Right lobe of liver (tissue), 6 donors: ENCODE measurements around the gene ONECUT2. TPM values are rescaled to one million over a fixed set of nuclear protein-coding genes. Genes with fewer than 3 reads are reported as not detected.
A peak's percentile ranks its signal among the peaks of the same experiment; 100 is the strongest.

Source experiments
- ATAC-seq, 4 donors: fragments of 200-7000 bp; cut with Tn5 transposase; one replicate each; pipeline ENCODE4 v1.9.1; 2020; ENCODE audit warnings: mild to moderate bottlenecking in 4 of 4, moderate library complexity in 4 of 4
- DNase-seq, 3 donors: peaks; one replicate each; pipeline ENCODE4 v3.0.0-alpha.2; 2020
- H3K27ac ChIP-seq, 3 donors: fragments of 200-600 bp; one replicate each; pipeline ENCODE4 v1.8.0; 2022
- H3K27me3 ChIP-seq, 2 donors: fragments of 200-600 bp; one replicate each; pipeline ENCODE4 v1.8.0; 2022
- H3K36me3 ChIP-seq, 4 donors: fragments of 200-600 bp; sonication (generic) in 1 of 4; one replicate each; pipeline versions ENCODE4 v1.5.1 to v1.8.0; 2017 to 2022; ENCODE audit warnings: control low read depth in 1 of 4
- H3K4me1 ChIP-seq, 4 donors: fragments of 200-600 bp; sonication (generic) in 1 of 4; one replicate each; pipeline versions ENCODE4 v1.5.1 to v1.8.0; 2017 to 2022; ENCODE audit warnings: control low read depth in 1 of 4
- H3K4me3 ChIP-seq, 3 donors: fragments of 200-600 bp; one replicate each; pipeline ENCODE4 v1.8.0; 2022
- H3K9me3 ChIP-seq, 4 donors: fragments of 200-600 bp; sonication (generic) in 1 of 4; one replicate each; pipeline versions ENCODE4 v1.5.1 to v1.8.0; 2017 to 2022; ENCODE audit warnings: control low read depth in 1 of 4
- POLR2A ChIP-seq: fragments of 450-650 bp; IDR thresholded peaks from one replicate; pipeline ENCODE4 v1.6.1; 2017; ENCODE audit warnings: antibody characterized with exemption, mild to moderate bottlenecking
- WGBS: methylation state at CpG from one replicate; pipeline ENCODE4 v1.1.6; 2018; ENCODE audit warnings: low coverage, low lambda C conversion rate; ENCODE audit not compliant: insufficient coverage; ENCODE audit errors: missing lambda C conversion rate; 5-methylcytosine and 5-hydroxymethylcytosine counted together
- intact Hi-C, 2 donors: fragments of 100-400 bp; cut with DNase I; formaldehyde crosslinking; loops; one replicate each; pipeline versions ENCODE4 v1.11.2 to v1.14.1; 2022
- total RNA-seq, 6 experiments: library from RNA; depleted of rRNA in 2 of 6; stranded (reverse); fragments of >200 nt in 2 of 6; fragmentation: NEBNext Ultra II Directional in 3 of 6; extraction: Animal tissue kit (Norgen Biotek cat#: 25700) in 3 of 6; gene quantifications; one replicate each; pipeline versions ENCODE4 v1.1.0 to v1.2.4, GENCODE V29; 2016 to 2023
- TF ChIP-seq, protein P1 (sequence below), 4 donors: fragments of 200-600 bp in 3 of 4; fragments of 450-650 bp in 1 of 4; IDR thresholded peaks; one replicate each; pipeline versions ENCODE4 v1.5.1 to v1.8.0; 2016 to 2022; ENCODE audit warnings: antibody characterized with exemption in 4 of 4, mild to moderate bottlenecking in 2 of 4
- donor health status: DM: no; HTN: yes; CAD: no.
- donor health status: DM: no; HTN: no; CAD: no.
- donor health status: DM: no; HTN: no; CAD: no.
- donor health status: DM: no; HTN: yes; CAD: no.
- donor health status: DM: no; HTN: yes; CAD: no.

Gene ONECUT2
- total RNA-seq, 6 experiments from 2014 or later, result 7.7 to 25.8 (median 14.2) TPM

- Histone ChIP-seq H3K27ac (no peak overlapping the region), H3K4me3 (no peak overlapping the region), H3K36me3 (no peaks in the 10 kb centered on the region), H3K9me3 (no peaks in the 10 kb centered on the region), H3K4me1 (peaks cover 0 to 38% (median 10%) of the 10 kb centered on the region in 4 donors), H3K27me3 (no peaks in the 10 kb centered on the region)
- DNase-seq (no peak), ATAC-seq (no peak)
- intact Hi-C loops, result no loop called here
- 65% methylated on average over 2 of the region's 4 CpGs for WGBS
- TF ChIP-seq POLR2A, result no peak
- TF ChIP-seq, protein P1, sequence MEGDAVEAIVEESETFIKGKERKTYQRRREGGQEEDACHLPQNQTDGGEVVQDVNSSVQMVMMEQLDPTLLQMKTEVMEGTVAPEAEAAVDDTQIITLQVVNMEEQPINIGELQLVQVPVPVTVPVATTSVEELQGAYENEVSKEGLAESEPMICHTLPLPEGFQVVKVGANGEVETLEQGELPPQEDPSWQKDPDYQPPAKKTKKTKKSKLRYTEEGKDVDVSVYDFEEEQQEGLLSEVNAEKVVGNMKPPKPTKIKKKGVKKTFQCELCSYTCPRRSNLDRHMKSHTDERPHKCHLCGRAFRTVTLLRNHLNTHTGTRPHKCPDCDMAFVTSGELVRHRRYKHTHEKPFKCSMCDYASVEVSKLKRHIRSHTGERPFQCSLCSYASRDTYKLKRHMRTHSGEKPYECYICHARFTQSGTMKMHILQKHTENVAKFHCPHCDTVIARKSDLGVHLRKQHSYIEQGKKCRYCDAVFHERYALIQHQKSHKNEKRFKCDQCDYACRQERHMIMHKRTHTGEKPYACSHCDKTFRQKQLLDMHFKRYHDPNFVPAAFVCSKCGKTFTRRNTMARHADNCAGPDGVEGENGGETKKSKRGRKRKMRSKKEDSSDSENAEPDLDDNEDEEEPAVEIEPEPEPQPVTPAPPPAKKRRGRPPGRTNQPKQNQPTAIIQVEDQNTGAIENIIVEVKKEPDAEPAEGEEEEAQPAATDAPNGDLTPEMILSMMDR (IDR thresholded peaks at IDR 0.05), result no peak
Observed at GRCh38 chr18:57426187-57426586, 9.0 kb upstream of the ONECUT2 start.

GRCh38 chr18:57427429-57428201, 7.6 kb upstream of the ONECUT2 start:
- peak; percentile 58 to 69 (median 67) for DNase-seq
- Histone ChIP-seq H3K27ac (peak overlapping the region in 2 of 3 donors; percentile 78 to 83), H3K36me3 (no peaks in the 10 kb centered on the region), H3K4me1 (peaks cover 0 to 27% (median 4%) of the 10 kb centered on the region in 4 donors), H3K4me3 (peak overlapping the region in 2 of 3 donors; percentile 19 to 52), H3K9me3 (no peaks in the 10 kb centered on the region), H3K27me3 (no peaks in the 10 kb centered on the region)
- intact Hi-C loops, result no loop called here
- peak; percentile 87 for TF ChIP-seq POLR2A
- TF ChIP-seq, protein P1 (IDR thresholded peaks at IDR 0.05), result no peak
- peak; percentile 62 to 73 (median 66) for ATAC-seq
- 19% methylated on average over 2 of the region's 80 CpGs for WGBS

GRCh38 chr18:57428221-57429150, 6.7 kb upstream of the ONECUT2 start:
- WGBS, result 8% methylated on average over 18 of the region's 99 CpGs

More at GRCh38 chr18:57428221-57429150, 6.7 kb upstream of the ONECUT2 start:
- intact Hi-C loops, result no loop called here
- no peaks in the 10 kb centered on the region for H3K36me3 ChIP-seq
- no peaks in the 10 kb centered on the region for H3K27me3 ChIP-seq
- DNase-seq, result peak in 1 of 3 donors; percentile 37
- TF ChIP-seq, protein P1 (IDR thresholded peaks at IDR 0.05), result no peak
- no peak for TF ChIP-seq POLR2A
- H3K9me3 ChIP-seq, result no peaks in the 10 kb centered on the region
- H3K4me3 ChIP-seq, result peak overlapping the region in 2 of 3 donors; percentile 19 to 52
- peaks cover 0 to 18% (median 3%) of the 10 kb centered on the region in 4 donors for H3K4me1 ChIP-seq
- H3K27ac ChIP-seq, result peak overlapping the region in 2 of 3 donors; percentile 78 to 83
- peak in 2 of 4 donors; percentile 3 to 4 for ATAC-seq
